Adrenal gland (tissue), 12 donors: Measurements from ENCODE around the gene WWOX. TPM values are rescaled to one million over a fixed set of nuclear protein-coding genes. Genes with fewer than 3 reads are reported as not detected.

Experiments
- DNase-seq, 7 donors: peaks; one replicate each; pipeline ENCODE4 v3.0.0-alpha.2; 2019 to 2020
- H3K27ac ChIP-seq, 5 donors: fragments of 200-600 bp; sonication (generic) in 4 of 5; 1 replicate in 3 of 5; 2 replicates in 2 of 5; pipeline versions ENCODE4 v1.5.1 to v1.8.0; 2016 to 2020; ENCODE audit warnings: mild to moderate bottlenecking in 1 of 5
- H3K27me3 ChIP-seq: fragments of 200-600 bp; 2 replicates; pipeline ENCODE4 v1.8.0; 2021
- H3K36me3 ChIP-seq, 2 donors: fragments of 200-600 bp; replicated peaks in 1 of 2; 1 replicate in 1 of 2; 2 replicates in 1 of 2; pipeline versions ENCODE4 v1.5.1 to v1.8.0; 2018 to 2022
- H3K4me1 ChIP-seq, 2 donors: fragments of 200-600 bp; replicated peaks in 1 of 2; 1 replicate in 1 of 2; 2 replicates in 1 of 2; pipeline versions ENCODE4 v1.5.1 to v1.8.0; 2018 to 2021
- H3K4me3 ChIP-seq, 4 donors: fragments of 200-600 bp; sonication (generic) in 3 of 4; one replicate each; pipeline ENCODE4 v1.5.1; 2016 to 2018
- H3K9me3 ChIP-seq, 3 donors: fragments of 200-600 bp; sonication (generic) in 1 of 3; replicated peaks in 1 of 3; 1 replicate in 2 of 3; 2 replicates in 1 of 3; pipeline versions ENCODE4 v1.5.1 to v1.8.0; 2016 to 2021
- POLR2A ChIP-seq, 2 donors: fragments of 450-650 bp; IDR thresholded peaks; one replicate each; pipeline ENCODE4 v1.6.1; 2017; ENCODE audit warnings: antibody characterized with exemption in 2 of 2, mild to moderate bottlenecking in 2 of 2, moderate library complexity in 1 of 2
- WGBS, 4 donors: extraction: QIAGEN DNeasy Blood & Tissue Kit in 2 of 4; methylation state at CpG; one replicate each; pipeline versions ENCODE4 v1.1.5 to v1.1.7; 2013 to 2017; 5-methylcytosine and 5-hydroxymethylcytosine counted together
- intact Hi-C, 2 donors: fragments of 100-400 bp; cut with DNase I; formaldehyde crosslinking; loops; one replicate each; pipeline versions ENCODE4 v1.14.1 to v1.15.0; 2022 to 2023
- polyA plus RNA-seq, 3 donors: library from polyadenylated mRNA; stranded (reverse); fragments of 200-250 nt in 2 of 3; fragments of 350-450 nt in 1 of 3; fragmentation: Illumina TruSeq in 1 of 3; extraction: RNeasy Lipid Tissue Mini Kit (QIAGEN cat#74804) in 1 of 3; gene quantifications; one replicate each; pipeline ENCODE4 v1.2.3, GENCODE V29; 2013 to 2014
- total RNA-seq, 9 donors: library from RNA; depleted of rRNA in 4 of 9; stranded (reverse); fragments of >200 nt in 4 of 9; fragments of 120-200 nt in 1 of 9; fragmentation: NEBNext Ultra II Directional in 1 of 9; extraction: Animal tissue kit (Norgen Biotek cat#: 25700) in 1 of 9; gene quantifications; one replicate each; pipeline versions ENCODE4 v1.1.0 to v1.2.4, GENCODE V29; 2013 to 2023
- TF ChIP-seq, protein P1 (sequence below), 6 experiments: fragments of 450-650 bp in 4 of 6; fragments of 200-600 bp in 2 of 6; sonication (generic) in 1 of 6; IDR thresholded peaks; 1 replicate in 5 of 6; 2 replicates in 1 of 6; pipeline versions ENCODE4 v1.5.1 to v1.8.0; 2016 to 2021; ENCODE audit warnings: antibody characterized with exemption in 6 of 6, mild to moderate bottlenecking in 2 of 6, moderate library complexity in 1 of 6
- donor health status: healthy with polysubstance abuse.
- donor health status: Bipolar disorder and iron deficiency.
- donor health status: DM: yes; HTN: yes; CAD: no.
- donor health status: DM: no; HTN: no; CAD: no.
- donor health status: DM: no; HTN: no; CAD: no.
- donor health status: DM: yes; HTN: yes; CAD: no.

Gene WWOX
- total and polyA plus RNA-seq, 12 donors: 11.8 to 74.6 (median 20.5) TPM

DNA sequence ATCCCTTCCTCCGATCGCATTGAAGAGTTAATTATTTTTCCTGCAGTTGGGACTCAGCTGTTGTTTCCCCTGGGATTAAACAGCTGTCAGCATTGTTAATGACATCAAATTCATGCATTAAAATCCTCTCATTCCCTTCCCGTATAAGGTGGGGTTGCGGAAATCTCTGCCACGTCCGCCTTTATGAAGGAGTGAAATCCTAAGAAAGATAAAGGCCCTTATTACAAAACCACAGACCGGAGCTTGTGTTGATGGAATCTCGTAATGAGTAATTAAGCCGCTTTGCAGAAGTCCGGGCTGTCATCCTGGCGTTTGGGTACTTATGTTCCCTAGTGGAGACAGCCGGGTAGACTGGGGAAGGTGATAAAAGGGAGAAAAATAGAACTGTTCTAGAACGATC lies 873.5 kb downstream of the WWOX start:
- no peaks in the 10 kb centered on the region for H3K9me3 ChIP-seq
- no peaks in the 10 kb centered on the region for H3K27me3 ChIP-seq
- no peak overlapping the region for H3K27ac ChIP-seq
- H3K4me3 ChIP-seq: no peak overlapping the region
- DNase-seq: no peak
- 86 to 92% (median 90%) methylated on average over 13 of the region's 13 CpGs for WGBS, 4 donors
- H3K4me1 ChIP-seq: no peaks in the 10 kb centered on the region
- H3K36me3 ChIP-seq: no peaks in the 10 kb centered on the region
- TF ChIP-seq, protein P1, sequence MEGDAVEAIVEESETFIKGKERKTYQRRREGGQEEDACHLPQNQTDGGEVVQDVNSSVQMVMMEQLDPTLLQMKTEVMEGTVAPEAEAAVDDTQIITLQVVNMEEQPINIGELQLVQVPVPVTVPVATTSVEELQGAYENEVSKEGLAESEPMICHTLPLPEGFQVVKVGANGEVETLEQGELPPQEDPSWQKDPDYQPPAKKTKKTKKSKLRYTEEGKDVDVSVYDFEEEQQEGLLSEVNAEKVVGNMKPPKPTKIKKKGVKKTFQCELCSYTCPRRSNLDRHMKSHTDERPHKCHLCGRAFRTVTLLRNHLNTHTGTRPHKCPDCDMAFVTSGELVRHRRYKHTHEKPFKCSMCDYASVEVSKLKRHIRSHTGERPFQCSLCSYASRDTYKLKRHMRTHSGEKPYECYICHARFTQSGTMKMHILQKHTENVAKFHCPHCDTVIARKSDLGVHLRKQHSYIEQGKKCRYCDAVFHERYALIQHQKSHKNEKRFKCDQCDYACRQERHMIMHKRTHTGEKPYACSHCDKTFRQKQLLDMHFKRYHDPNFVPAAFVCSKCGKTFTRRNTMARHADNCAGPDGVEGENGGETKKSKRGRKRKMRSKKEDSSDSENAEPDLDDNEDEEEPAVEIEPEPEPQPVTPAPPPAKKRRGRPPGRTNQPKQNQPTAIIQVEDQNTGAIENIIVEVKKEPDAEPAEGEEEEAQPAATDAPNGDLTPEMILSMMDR (IDR thresholded peaks at IDR 0.05): no peak
- TF ChIP-seq POLR2A (IDR thresholded peaks at IDR 0.05): no peak
- intact Hi-C loops: no loop called here

DNA sequence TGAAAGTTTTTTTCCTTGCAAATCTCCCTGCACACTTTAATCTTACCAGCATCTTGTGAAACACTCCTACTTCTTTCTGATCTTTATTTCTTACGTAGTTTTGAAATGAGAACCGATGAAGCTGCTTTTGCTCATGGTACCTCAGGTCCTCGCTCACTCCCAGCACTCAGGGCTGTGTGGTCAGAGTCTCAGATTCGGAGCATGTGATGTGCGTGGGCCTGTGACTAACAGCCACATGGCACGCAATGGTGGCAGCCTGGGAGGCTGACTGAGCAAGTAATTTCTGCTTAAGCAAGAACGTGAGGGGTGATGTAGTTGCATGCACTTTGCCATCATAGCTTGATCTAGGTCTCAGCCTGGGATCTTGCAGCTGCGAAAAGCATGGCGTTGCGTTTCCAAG lies 876.8 kb downstream of the WWOX start:
- no peak for DNase-seq
- Histone ChIP-seq H3K4me1 (no peaks in the 10 kb centered on the region), H3K4me3 (no peak overlapping the region), H3K27ac (no peak overlapping the region), H3K9me3 (no peaks in the 10 kb centered on the region), H3K36me3 (no peaks in the 10 kb centered on the region), H3K27me3 (no peaks in the 10 kb centered on the region)
- TF ChIP-seq, protein P1 (IDR thresholded peaks at IDR 0.05): no peak
- no peak for TF ChIP-seq POLR2A (IDR thresholded peaks at IDR 0.05)
- intact Hi-C loops: no loop called here
- 89 to 98% (median 95%) methylated on average over 10 of the region's 10 CpGs for WGBS, 4 donors

DNA sequence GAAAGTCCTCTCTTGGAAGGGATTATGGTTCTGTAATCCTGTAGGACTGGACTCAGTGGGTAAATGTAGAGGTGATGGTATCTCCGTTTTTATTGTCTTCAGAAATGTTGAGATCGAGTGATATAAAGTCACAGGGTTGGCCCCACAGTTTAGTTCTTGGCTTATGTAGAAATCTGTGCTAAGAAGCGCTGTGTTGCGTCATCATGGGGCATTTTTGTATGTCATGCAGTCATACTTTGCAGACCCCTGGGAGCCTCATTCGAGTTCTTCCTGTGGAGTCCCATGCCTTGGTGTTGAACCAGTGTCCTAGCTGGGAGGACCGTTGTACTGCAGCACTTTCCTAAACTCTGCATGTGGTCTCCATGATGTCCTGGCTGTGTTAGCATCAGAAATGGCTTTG lies 881.4 kb downstream of the WWOX start:
- H3K4me3 ChIP-seq: no peak overlapping the region
- intact Hi-C loops: no loop called here
- no peak overlapping the region for H3K27ac ChIP-seq
- no peaks in the 10 kb centered on the region for H3K9me3 ChIP-seq
- H3K36me3 ChIP-seq: no peaks in the 10 kb centered on the region
- H3K27me3 ChIP-seq: no peaks in the 10 kb centered on the region
- TF ChIP-seq, protein P1 (IDR thresholded peaks at IDR 0.05): no peak
- TF ChIP-seq POLR2A (IDR thresholded peaks at IDR 0.05): no peak
- H3K4me1 ChIP-seq: no peaks in the 10 kb centered on the region
- WGBS, 4 donors: 87 to 97% (median 94%) methylated on average over 5 to 6 of the region's 6 CpGs
- DNase-seq: no peak

DNA sequence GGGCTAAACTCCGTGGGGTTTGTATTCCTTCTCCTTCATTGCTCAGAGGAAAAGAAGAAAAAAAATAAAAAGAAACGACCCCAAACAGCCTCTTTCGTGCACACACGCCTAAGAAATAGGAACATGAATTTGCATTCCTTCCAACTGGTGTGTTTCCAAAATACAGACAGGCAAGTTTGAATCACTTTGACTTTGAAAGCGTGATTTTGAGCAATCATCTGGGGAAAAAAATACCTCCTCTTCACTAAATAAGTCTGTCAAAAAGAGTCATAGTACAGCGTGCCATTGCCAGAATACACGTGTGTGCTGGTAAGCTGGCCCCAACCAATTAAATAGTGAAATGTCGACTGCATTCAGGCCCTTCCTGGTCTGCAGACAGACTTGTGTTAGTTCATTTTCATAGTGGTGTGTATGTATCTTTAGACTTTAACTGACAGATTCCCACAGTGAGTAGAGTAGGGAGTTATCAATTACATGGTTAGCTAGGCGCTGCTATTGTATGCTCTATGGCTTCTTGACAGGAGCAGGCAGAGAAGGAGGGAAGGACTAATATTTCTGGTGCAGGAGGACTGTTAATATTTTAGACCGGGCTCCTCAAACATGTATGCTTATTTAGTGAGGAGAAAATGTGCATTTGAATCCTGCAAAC lies 882.8 kb downstream of the WWOX start:
- Histone ChIP-seq H3K27ac (no peak overlapping the region), H3K36me3 (no peaks in the 10 kb centered on the region), H3K4me3 (no peak overlapping the region), H3K27me3 (no peaks in the 10 kb centered on the region), H3K4me1 (no peaks in the 10 kb centered on the region), H3K9me3 (no peaks in the 10 kb centered on the region)
- 71 to 81% (median 78%) methylated on average over 10 of the region's 10 CpGs for WGBS, 4 donors
- no peak for DNase-seq
- TF ChIP-seq, protein P1 (IDR thresholded peaks at IDR 0.05): no peak
- no peak for TF ChIP-seq POLR2A (IDR thresholded peaks at IDR 0.05)
- intact Hi-C loops: no loop called here
